ENCODE data around the gene ASIC5.

The ASIC5 gene

GRCh38 chr4:155883895-155884294, 17.8 kb upstream of the ASIC5 start:
- no peak overlapping the region for H3K4me3 ChIP-seq (replicated peaks; ENCODE audit: low read depth, low read length)
- no peak for DNase-seq (ENCODE audit: low read depth)
- no peak for TF ChIP-seq CTCF (IDR thresholded peaks at IDR 0.05; ENCODE audit: low read length, missing control alignments)

GRCh38 chr4:155881555-155881954, 15.5 kb upstream of the ASIC5 start:
- H3K4me3 ChIP-seq (replicated peaks; ENCODE audit: low read depth, low read length), result no peak overlapping the region
- DNase-seq (ENCODE audit: low read depth), result no peak
- no peak for TF ChIP-seq CTCF (IDR thresholded peaks at IDR 0.05; ENCODE audit: low read length, missing control alignments)

- DNase-seq (ENCODE audit: low read depth), result no peak
- TF ChIP-seq CTCF (IDR thresholded peaks at IDR 0.05; ENCODE audit: low read length, missing control alignments), result no peak
- H3K4me3 ChIP-seq (replicated peaks; ENCODE audit: low read depth, low read length), result no peak overlapping the region
These were observed 13.7 kb upstream of the ASIC5 start for GRCh38 chr4:155879767-155880166.

GRCh38 chr4:155878611-155879010, 12.5 kb upstream of the ASIC5 start:
- no peak for DNase-seq (ENCODE audit: low read depth)
- H3K4me3 ChIP-seq (replicated peaks; ENCODE audit: low read depth, low read length), result no peak overlapping the region
- no peak for TF ChIP-seq CTCF (IDR thresholded peaks at IDR 0.05; ENCODE audit: low read length, missing control alignments)

GRCh38 chr4:155877971-155878370, 11.9 kb upstream of the ASIC5 start:
- H3K4me3 ChIP-seq (replicated peaks; ENCODE audit: low read depth, low read length), result no peak overlapping the region
- no peak for TF ChIP-seq CTCF (IDR thresholded peaks at IDR 0.05; ENCODE audit: low read length, missing control alignments)
- no peak for DNase-seq (ENCODE audit: low read depth)

- no peak overlapping the region for H3K4me3 ChIP-seq (replicated peaks; ENCODE audit: low read depth, low read length)
- TF ChIP-seq CTCF (IDR thresholded peaks at IDR 0.05; ENCODE audit: low read length, missing control alignments), result no peak
- no peak for DNase-seq (ENCODE audit: low read depth)
These were observed 9.8 kb upstream of the ASIC5 start for GRCh38 chr4:155875878-155876277.

GRCh38 chr4:155855897-155856296, 10.2 kb downstream of the ASIC5 start:
- no peak for DNase-seq (ENCODE audit: low read depth)
- H3K4me3 ChIP-seq (replicated peaks; ENCODE audit: low read depth, low read length), result no peak overlapping the region
- TF ChIP-seq CTCF (IDR thresholded peaks at IDR 0.05; ENCODE audit: low read length, missing control alignments), result no peak
